Mesendoderm (in vitro differentiated cells): ENCODE data around the gene ERCC4.
A peak's percentile ranks its signal among the peaks of the same experiment; 100 is the strongest.

Experiments
- DNase-seq: peaks from one replicate; pipeline ENCODE4 v3.0.0; 2013
- H2AK5ac ChIP-seq: 2 replicates; pipeline ENCODE4 v1.6.1; 2013; ENCODE audit warnings: low read length, inconsistent platforms
- H2BK120ac ChIP-seq: 2 replicates; pipeline ENCODE4 v1.6.1; 2013; ENCODE audit warnings: low read depth, mild to moderate bottlenecking, low read length, moderate library complexity, mixed read lengths
- H2BK15ac ChIP-seq: replicated peaks from 2 replicates; pipeline ENCODE4 v1.6.1; 2013; ENCODE audit warnings: low read depth, mild to moderate bottlenecking, moderate library complexity
- H2BK5ac ChIP-seq: 2 replicates; pipeline ENCODE4 v1.6.1; 2013; ENCODE audit warnings: low read length, inconsistent platforms
- H3K18ac ChIP-seq: 2 replicates; pipeline ENCODE4 v1.6.1; 2013; ENCODE audit warnings: mild to moderate bottlenecking, low read length, mixed read lengths
- H3K23ac ChIP-seq: one replicate; pipeline ENCODE4 v1.6.1; 2013; ENCODE audit warnings: low read length
- H3K27ac ChIP-seq: 2 replicates; pipeline ENCODE4 v1.5.1; 2013; ENCODE audit warnings: low read depth, mild to moderate bottlenecking, inconsistent platforms, low read length, moderate library complexity
- H3K27me3 ChIP-seq: 2 replicates; pipeline ENCODE4 v1.6.1; 2013; ENCODE audit warnings: low read length, control low read depth, mild to moderate bottlenecking, inconsistent platforms; ENCODE audit not compliant: insufficient read depth, poor library complexity
- H3K36me3 ChIP-seq: 2 replicates; pipeline ENCODE4 v1.6.1; 2013; ENCODE audit warnings: low read length, inconsistent platforms; ENCODE audit not compliant: control insufficient read depth, insufficient read depth
- H3K4ac ChIP-seq: one replicate; pipeline ENCODE4 v1.6.1; 2013; ENCODE audit warnings: low read depth, mild to moderate bottlenecking, low read length, moderate library complexity
- H3K4me1 ChIP-seq: 2 replicates; pipeline ENCODE4 v1.6.1; 2013; ENCODE audit warnings: low read depth, low read length, inconsistent platforms; ENCODE audit not compliant: control insufficient read depth
- H3K4me2 ChIP-seq: 2 replicates; pipeline ENCODE4 v1.6.1; 2013; ENCODE audit warnings: low read length
- H3K4me3 ChIP-seq: 2 replicates; pipeline ENCODE4 v1.5.1; 2013; ENCODE audit warnings: mild to moderate bottlenecking, low read length
- H3K56ac ChIP-seq: one replicate; pipeline ENCODE4 v1.6.1; 2013; ENCODE audit warnings: low read length
- H3K79me1 ChIP-seq: 2 replicates; pipeline ENCODE4 v1.6.1; 2013; ENCODE audit warnings: low read length, inconsistent platforms
- H3K79me2 ChIP-seq: 2 replicates; pipeline ENCODE4 v1.6.1; 2013; ENCODE audit warnings: mild to moderate bottlenecking, low read length; ENCODE audit not compliant: control insufficient read depth, insufficient read depth
- H3K9ac ChIP-seq: 2 replicates; pipeline ENCODE4 v1.6.1; 2013; ENCODE audit warnings: low read length, inconsistent platforms
- H4K5ac ChIP-seq: one replicate; pipeline ENCODE4 v1.6.1; 2013; ENCODE audit warnings: low read length
- H4K8ac ChIP-seq: one replicate; pipeline ENCODE4 v1.6.1; 2013; ENCODE audit warnings: low read depth, mild to moderate bottlenecking, control low read depth, low read length, moderate library complexity
- WGBS: extraction: QIAGEN DNeasy Blood & Tissue Kit; methylation state at CpG from one replicate; pipeline ENCODE4 v1.1.7; 2013; ENCODE audit warnings: low lambda C conversion rate, missing lambda C conversion rate; ENCODE audit not compliant: insufficient coverage; ENCODE audit errors: extremely low coverage; 5-methylcytosine and 5-hydroxymethylcytosine counted together

Gene ERCC4

DNA sequence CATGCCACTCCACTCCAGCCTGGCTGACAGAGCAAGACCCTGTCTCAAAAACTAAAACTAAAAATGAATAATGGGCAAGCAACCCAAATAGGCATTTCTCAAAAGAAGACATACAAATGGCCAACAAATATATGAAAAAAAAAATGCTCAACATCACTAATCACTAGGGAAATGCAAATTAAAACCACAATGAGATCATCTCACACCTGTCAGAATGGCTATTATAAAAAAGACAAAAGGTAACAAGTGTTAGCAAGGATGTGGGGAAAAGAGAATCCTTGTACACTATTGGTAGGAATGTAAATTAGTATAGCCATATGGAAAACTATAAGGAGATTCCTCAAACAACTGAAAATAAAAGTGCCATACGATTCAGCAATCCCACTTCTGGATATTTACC lies 7.1 kb upstream of the ERCC4 start:
- Histone ChIP-seq H3K79me1 (no peaks in the 10 kb centered on the region), H3K27ac (no peak overlapping the region), H4K8ac (no peak overlapping the region), H3K4me2 (no peak overlapping the region), H3K4me3 (no peak overlapping the region), H4K5ac (no peak overlapping the region), H3K9ac (no peak overlapping the region), H3K4me1 (no peaks in the 10 kb centered on the region), H3K36me3 (no peaks in the 10 kb centered on the region), H3K27me3 (no peaks in the 10 kb centered on the region), H3K79me2 (no peaks in the 10 kb centered on the region), H2BK5ac (no peak overlapping the region), H3K56ac (no peak overlapping the region), H3K18ac (no peak overlapping the region), H2BK120ac (no peak overlapping the region), H2AK5ac (no peak overlapping the region), H3K23ac (no peak overlapping the region), H2BK15ac (no peak overlapping the region), H3K4ac (no peak overlapping the region)
- WGBS, result no CpG with 5 or more reads among the region's 1 CpG
- no peak for DNase-seq

DNA sequence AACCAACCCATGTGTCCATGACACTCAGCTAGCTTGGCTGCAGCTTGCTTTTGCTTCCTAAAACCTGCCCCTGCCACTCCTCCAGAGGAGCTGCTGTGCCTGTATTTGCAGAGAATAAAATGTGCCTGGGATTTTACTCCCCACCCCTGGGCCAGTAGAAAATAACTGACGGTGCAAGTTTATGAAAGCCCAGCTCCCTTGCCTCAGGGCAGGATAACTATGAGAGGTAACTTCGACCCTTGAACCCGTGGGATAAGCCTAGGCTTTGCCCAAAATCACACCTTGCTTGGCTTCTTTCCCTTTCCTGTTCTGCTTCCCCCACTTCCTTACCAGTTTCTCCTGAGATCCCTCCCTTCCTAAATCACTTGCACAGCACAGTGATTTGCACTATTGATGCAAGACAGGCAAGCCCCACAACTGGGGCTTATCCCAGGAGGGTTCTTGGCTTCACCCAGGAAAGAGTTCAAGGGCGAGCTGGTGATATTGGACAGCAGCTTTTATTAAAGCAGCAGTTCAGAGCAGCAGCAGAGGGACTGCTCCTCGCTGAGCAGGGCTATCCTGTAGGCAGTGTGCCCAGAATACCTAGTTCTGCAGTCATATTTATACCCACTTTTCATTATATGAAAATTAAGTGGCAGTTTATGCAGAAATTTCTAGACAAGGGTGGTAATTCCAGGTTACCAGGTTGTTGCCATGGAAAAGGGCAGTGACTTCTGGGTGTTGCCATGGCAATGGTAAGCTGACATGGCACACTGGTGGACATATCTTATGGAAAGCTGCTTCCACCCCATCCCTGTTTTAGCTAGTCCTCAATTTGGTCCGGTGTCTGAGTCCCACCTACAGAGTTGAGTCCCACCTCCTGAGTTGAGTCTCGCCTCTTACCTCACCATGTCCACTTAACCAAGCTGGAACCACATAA lies 6.3 kb upstream of the ERCC4 start:
- Histone ChIP-seq H3K79me2 (no peaks in the 10 kb centered on the region), H2BK120ac (no peak overlapping the region), H2BK5ac (no peak overlapping the region), H3K4ac (no peak overlapping the region), H3K4me1 (no peaks in the 10 kb centered on the region), H4K8ac (no peak overlapping the region), H3K27me3 (no peaks in the 10 kb centered on the region), H4K5ac (no peak overlapping the region), H3K56ac (no peak overlapping the region), H2BK15ac (no peak overlapping the region), H3K9ac (no peak overlapping the region), H3K36me3 (no peaks in the 10 kb centered on the region), H3K79me1 (no peaks in the 10 kb centered on the region), H3K23ac (no peak overlapping the region), H3K4me2 (no peak overlapping the region), H2AK5ac (no peak overlapping the region), H3K4me3 (no peak overlapping the region), H3K27ac (no peak overlapping the region), H3K18ac (no peak overlapping the region)
- DNase-seq, result no peak
- no CpG with 5 or more reads among the region's 7 CpGs for WGBS

- Histone ChIP-seq H3K36me3 (no peaks in the 10 kb centered on the region), H3K23ac (no peak overlapping the region), H2AK5ac (no peak overlapping the region), H2BK120ac (no peak overlapping the region), H3K4ac (no peak overlapping the region), H4K5ac (no peak overlapping the region), H3K9ac (no peak overlapping the region), H2BK5ac (no peak overlapping the region), H3K4me1 (no peaks in the 10 kb centered on the region), H4K8ac (no peak overlapping the region), H3K4me3 (no peak overlapping the region), H2BK15ac (no peak overlapping the region), H3K4me2 (no peak overlapping the region), H3K56ac (no peak overlapping the region), H3K18ac (no peak overlapping the region), H3K27ac (no peak overlapping the region), H3K27me3 (no peaks in the 10 kb centered on the region), H3K79me2 (no peaks in the 10 kb centered on the region), H3K79me1 (no peaks in the 10 kb centered on the region)
- WGBS, result no CpG with 5 or more reads among the region's 10 CpGs
- no peak for DNase-seq
Measured at GRCh38 chr16:13915033-13915635, 4.8 kb upstream of the ERCC4 start.

DNA sequence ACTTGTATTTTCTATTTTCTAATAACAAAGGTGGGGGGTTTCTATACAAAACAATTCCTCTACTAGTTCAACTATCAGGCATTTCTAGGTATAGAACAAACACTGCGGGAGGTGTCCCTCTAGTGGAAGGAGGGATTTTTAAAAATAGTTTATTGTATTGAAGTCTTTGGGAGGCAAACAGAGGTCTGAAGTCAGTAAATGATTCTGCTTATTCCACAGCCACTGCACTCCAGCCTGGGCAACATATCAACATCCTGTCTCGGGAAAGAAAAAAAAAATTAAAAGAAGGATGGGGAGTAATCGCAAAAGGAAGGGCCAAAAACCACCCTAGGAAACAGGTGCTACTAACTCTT lies 648 bp upstream of the ERCC4 start:
- no peaks in the 10 kb centered on the region for H3K36me3 ChIP-seq
- peaks cover 3% of the 10 kb centered on the region for H3K79me1 ChIP-seq
- no peak overlapping the region for H4K5ac ChIP-seq
- peaks cover 1% of the 10 kb centered on the region for H3K79me2 ChIP-seq
- H4K8ac ChIP-seq, result no peak overlapping the region
- H3K4ac ChIP-seq, result no peak overlapping the region
- no peak overlapping the region for H2BK120ac ChIP-seq
- WGBS, result no CpG with 5 or more reads among the region's 3 CpGs
- H2BK15ac ChIP-seq, result no peak overlapping the region
- H3K27me3 ChIP-seq, result no peaks in the 10 kb centered on the region
- H3K23ac ChIP-seq, result no peak overlapping the region
- no peak overlapping the region for H2AK5ac ChIP-seq
- H3K18ac ChIP-seq, result no peak overlapping the region
- peak overlapping the region; percentile 53 for H3K9ac ChIP-seq
- H3K56ac ChIP-seq, result peak overlapping the region; percentile 68
- no peak overlapping the region for H3K4me3 ChIP-seq
- H3K4me1 ChIP-seq, result no peaks in the 10 kb centered on the region
- H3K4me2 ChIP-seq, result peak overlapping the region; percentile 19
- no peak overlapping the region for H2BK5ac ChIP-seq
- DNase-seq, result no peak
- H3K27ac ChIP-seq, result peak overlapping the region; percentile 2

DNA sequence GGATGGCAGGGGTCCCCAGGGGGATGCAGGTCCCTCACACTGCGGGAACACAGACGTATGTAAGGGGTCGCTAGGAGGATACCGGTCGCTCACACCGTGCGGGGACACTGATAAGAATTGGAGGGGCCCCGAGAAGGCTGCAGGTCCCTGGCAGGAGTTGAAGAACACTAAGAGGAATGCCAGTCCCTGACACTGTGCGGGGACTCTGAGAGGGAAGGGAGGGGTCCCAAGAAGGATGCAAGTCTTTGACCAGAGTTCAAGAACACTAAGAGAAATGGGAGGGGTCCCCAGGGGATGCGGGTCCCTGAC lies 510 bp downstream of the ERCC4 start:
- no CpG with 5 or more reads among the region's 10 CpGs for WGBS
- Histone ChIP-seq H3K18ac (no peak overlapping the region), H3K23ac (no peak overlapping the region), H2BK120ac (no peak overlapping the region), H4K8ac (no peak overlapping the region), H2AK5ac (no peak overlapping the region), H3K27me3 (no peaks in the 10 kb centered on the region), H3K36me3 (no peaks in the 10 kb centered on the region), H3K9ac (peak overlapping the region; percentile 95), H2BK15ac (no peak overlapping the region), H2BK5ac (no peak overlapping the region), H3K4me1 (no peaks in the 10 kb centered on the region), H3K4me2 (peak overlapping the region; percentile 83), H4K5ac (no peak overlapping the region), H3K56ac (peak overlapping the region; percentile 100), H3K4me3 (peak overlapping the region; percentile 90), H3K27ac (no peak overlapping the region), H3K79me2 (peaks cover 1% of the 10 kb centered on the region), H3K4ac (peak overlapping the region; percentile 58), H3K79me1 (peaks cover 3% of the 10 kb centered on the region)
- no peak for DNase-seq
